ENCODE data around the gene ZNF525.
"Not testable (repeated sequence)": the region's sequence is repeated elsewhere in the genome, so short reads cannot be mapped to it uniquely, and the experiment has no call there.

The ZNF525 gene

GRCh38 chr19:53365134-53365898 lies at the start of gene ZNF525:
ZNF525 (plus strand) TSS chr19:53365705; CDS start chr19:53372282, 6,577 bp downstream.
- DNase-seq = no peak

- no peak for DNase-seq
These were observed 36.5 kb upstream of the ZNF525 start for GRCh38 chr19:53328967-53329366.

- no peak for DNase-seq
These were observed 33.0 kb upstream of the ZNF525 start for GRCh38 chr19:53332484-53332883.

GRCh38 chr19:53333066-53333462 lies 32.4 kb upstream of the ZNF525 start:
- DNase-seq = no peak

GRCh38 chr19:53333463-53334449 lies 31.7 kb upstream of the ZNF525 start, which contains the start of gene ZNF845:
ZNF845 (plus strand) TSS chr19:53333749; CDS start chr19:53341308, 7,559 bp downstream.
- DNase-seq = no peak

GRCh38 chr19:53344403-53344802 lies 21.1 kb upstream of the ZNF525 start:
- DNase-seq = not testable (repeated sequence)

- DNase-seq = no peak
These were observed 9.8 kb upstream of the ZNF525 start for GRCh38 chr19:53355739-53356138.

GRCh38 chr19:53357821-53358581 lies 7.5 kb upstream of the ZNF525 start:
- no peak for DNase-seq

- not testable (repeated sequence) for DNase-seq
These were observed 5.4 kb upstream of the ZNF525 start for GRCh38 chr19:53360056-53360455.

- DNase-seq = no peak
These were observed 491 bp downstream of the ZNF525 start for GRCh38 chr19:53365899-53366493.

GRCh38 chr19:53372196-53372595 lies 6.7 kb downstream of the ZNF525 start:
- no peak for DNase-seq

GRCh38 chr19:53374288-53374687 lies 8.8 kb downstream of the ZNF525 start:
- DNase-seq = no peak

GRCh38 chr19:53374743-53375142 lies 9.2 kb downstream of the ZNF525 start:
- no peak for DNase-seq

GRCh38 chr19:53381376-53381775 lies 15.9 kb downstream of the ZNF525 start:
- DNase-seq = no peak

- DNase-seq = no peak
These were observed 22.7 kb downstream of the ZNF525 start for GRCh38 chr19:53388168-53388567.

GRCh38 chr19:53388904-53389303 lies 23.4 kb downstream of the ZNF525 start:
- DNase-seq = no peak

GRCh38 chr19:53389571-53389970 lies 24.1 kb downstream of the ZNF525 start:
- no peak for DNase-seq

GRCh38 chr19:53389978-53390377 lies 24.5 kb downstream of the ZNF525 start:
- DNase-seq = no peak

- DNase-seq = no peak
These were observed 29.0 kb downstream of the ZNF525 start for GRCh38 chr19:53394522-53394973.

- DNase-seq = peak; percentile 59
These were observed 29.7 kb downstream of the ZNF525 start, which contains the start of gene ZNF765 for GRCh38 chr19:53394974-53395839. ZNF765 (plus strand) TSS chr19:53395149; CDS start chr19:53398016, 2,867 bp downstream.

Measured in NK-92 treated with Interleukin-12 subunit alpha and Interleukin-12 subunit beta, amount 100 ng/mL, for 24 hours (cell line).